Natural killer cell (primary cell): Measurements from ENCODE around the gene C1orf21. TPM values are rescaled to one million over a fixed set of nuclear protein-coding genes. Genes with fewer than 3 reads are reported as not detected.

ENCODE experiments used
- ATAC-seq, 3 donors: fragments of 150-1000 bp in 2 of 3; fragments of 200-7000 bp in 1 of 3; cut with Tn5 transposase; 1 replicate in 1 of 3; 2 replicates in 2 of 3; pipeline ENCODE4 v1.10.0; 2021; ENCODE audit warnings: mild to moderate bottlenecking in 2 of 3, moderate library complexity in 2 of 3
- DNase-seq, 2 donors: peaks; one replicate each; pipeline versions ENCODE4 v3.0.0 to v3.0.0-alpha.2; 2013 to 2021; ENCODE audit warnings: mixed read lengths in 1 of 2
- H3K27ac ChIP-seq: one replicate; pipeline ENCODE4 v1.5.1; 2013; ENCODE audit warnings: mild to moderate bottlenecking, low read length
- H3K27me3 ChIP-seq: one replicate; pipeline ENCODE4 v1.6.1; 2013; ENCODE audit warnings: low read length; ENCODE audit not compliant: control insufficient read depth, insufficient read depth
- H3K36me3 ChIP-seq: one replicate; pipeline ENCODE4 v1.6.1; 2013; ENCODE audit warnings: low read length; ENCODE audit not compliant: control insufficient read depth, insufficient read depth
- H3K4me1 ChIP-seq: one replicate; pipeline ENCODE4 v1.6.1; 2013; ENCODE audit warnings: low read length; ENCODE audit not compliant: control insufficient read depth, insufficient read depth
- H3K4me3 ChIP-seq: one replicate; pipeline ENCODE4 v1.5.1; 2013; ENCODE audit warnings: low read length
- H3K9me3 ChIP-seq: one replicate; pipeline ENCODE4 v1.6.1; 2013; ENCODE audit warnings: low read length; ENCODE audit not compliant: control insufficient read depth, insufficient read depth
- H3K27ac Mint-ChIP-seq, 2 donors: one replicate each; pipeline ENCODE4 v1.8.0; 2022; ENCODE audit warnings: mild to moderate bottlenecking in 2 of 2, mixed read lengths in 2 of 2, moderate library complexity in 1 of 2
- H3K27me3 Mint-ChIP-seq, 2 donors: one replicate each; pipeline ENCODE4 v1.8.0; 2022; ENCODE audit warnings: low read depth in 2 of 2, mixed read lengths in 2 of 2
- H3K36me3 Mint-ChIP-seq: one replicate; pipeline ENCODE4 v1.8.0; 2022; ENCODE audit warnings: mixed read lengths
- H3K4me1 Mint-ChIP-seq, 2 donors: one replicate each; pipeline ENCODE4 v1.8.0; 2022; ENCODE audit warnings: mixed read lengths in 2 of 2
- H3K4me3 Mint-ChIP-seq: one replicate; pipeline ENCODE4 v1.8.0; 2022; ENCODE audit warnings: mild to moderate bottlenecking, moderate library complexity, mixed read lengths
- H3K9me3 Mint-ChIP-seq, 2 donors: one replicate each; pipeline ENCODE4 v1.8.0; 2022; ENCODE audit warnings: mixed read lengths in 2 of 2
- CTCF ChIP-seq: fragments of 200-600 bp; IDR thresholded peaks from one replicate; pipeline ENCODE4 v1.8.0; 2022; ENCODE audit warnings: antibody characterized with exemption
- WGBS: methylation state at CpG from one replicate; pipeline ENCODE4 v1.1.7; 2013; ENCODE audit warnings: missing lambda C conversion rate; ENCODE audit not compliant: insufficient coverage; 5-methylcytosine and 5-hydroxymethylcytosine counted together
- intact Hi-C: fragments of 100-400 bp; cut with micrococcal nuclease; formaldehyde crosslinking; loops from one replicate; pipeline ENCODE4 v1.14.2; 2022
- total RNA-seq, 4 donors: library from RNA; stranded (reverse); fragments of 120-200 nt in 1 of 4; gene quantifications; one replicate each; pipeline versions ENCODE4 v1.2.3 to v1.2.4, GENCODE V29; 2013 to 2022

C1orf21 gene
- total RNA-seq, 3 donors from 2014 or later (not counting 1 experiment from before 2014, with no cell fraction given) = 84.3 to 111 (median 88.3) TPM

GRCh38 chr1:184423649-184424048 is 36.8 kb downstream of the C1orf21 start:
- no peak for TF ChIP-seq CTCF
- H3K4me3 Mint-ChIP-seq = no peak overlapping the region
- ATAC-seq = no peak
- H3K27me3 Mint-ChIP-seq = no peaks in the 10 kb centered on the region
- no peak for DNase-seq
- H3K27ac Mint-ChIP-seq = peak overlapping the region in 1 of 2 donors; percentile 49
- H3K4me1 ChIP-seq = peaks cover 8% of the 10 kb centered on the region
- no peaks in the 10 kb centered on the region for H3K27me3 ChIP-seq
- H3K4me1 Mint-ChIP-seq = peaks cover 86 to 94% of the 10 kb centered on the region in 2 donors
- intact Hi-C loops = no loop called here
- H3K9me3 Mint-ChIP-seq = no peaks in the 10 kb centered on the region
- no peaks in the 10 kb centered on the region for H3K36me3 ChIP-seq
- H3K4me3 ChIP-seq = no peak overlapping the region
- no peaks in the 10 kb centered on the region for H3K36me3 Mint-ChIP-seq
- no peaks in the 10 kb centered on the region for H3K9me3 ChIP-seq
- 87% methylated on average over 1 of the region's 2 CpGs for WGBS
- H3K27ac ChIP-seq = no peak overlapping the region

DNA sequence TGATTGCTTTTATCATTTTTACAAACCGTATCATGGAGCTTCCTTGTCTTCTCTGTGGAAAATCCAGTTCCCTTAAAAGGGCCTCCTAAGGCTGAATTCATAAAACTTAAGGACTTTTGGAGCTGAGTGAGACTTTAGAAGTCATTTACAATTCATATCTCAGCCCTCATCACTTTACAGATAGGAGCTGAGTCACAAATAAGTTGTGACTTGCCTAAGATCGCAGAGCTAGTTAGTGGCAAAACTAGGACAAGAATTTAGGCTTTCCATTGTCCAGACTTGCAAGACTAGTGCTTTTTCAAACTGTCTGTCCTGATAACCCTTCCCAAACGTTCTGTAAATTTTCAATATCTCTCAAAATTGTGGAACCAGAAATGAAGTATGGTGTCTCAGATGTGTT is 37.3 kb downstream of the C1orf21 start:
- Histone ChIP-seq H3K27ac (no peak overlapping the region), H3K9me3 (no peaks in the 10 kb centered on the region), H3K4me1 (peaks cover 8% of the 10 kb centered on the region), H3K4me3 (no peak overlapping the region), H3K36me3 (no peaks in the 10 kb centered on the region), H3K27me3 (no peaks in the 10 kb centered on the region)
- Mint-ChIP-seq H3K4me1 (peaks cover 86 to 94% of the 10 kb centered on the region in 2 donors), H3K9me3 (no peaks in the 10 kb centered on the region), H3K27me3 (no peaks in the 10 kb centered on the region), H3K36me3 (no peaks in the 10 kb centered on the region), H3K4me3 (no peak overlapping the region), H3K27ac (peak overlapping the region in 1 of 2 donors; percentile 39)
- WGBS = 94% methylated on average over 2 of the region's 3 CpGs
- intact Hi-C loops = no loop called here
- no peak for DNase-seq
- TF ChIP-seq CTCF = no peak
- no peak for ATAC-seq

DNA sequence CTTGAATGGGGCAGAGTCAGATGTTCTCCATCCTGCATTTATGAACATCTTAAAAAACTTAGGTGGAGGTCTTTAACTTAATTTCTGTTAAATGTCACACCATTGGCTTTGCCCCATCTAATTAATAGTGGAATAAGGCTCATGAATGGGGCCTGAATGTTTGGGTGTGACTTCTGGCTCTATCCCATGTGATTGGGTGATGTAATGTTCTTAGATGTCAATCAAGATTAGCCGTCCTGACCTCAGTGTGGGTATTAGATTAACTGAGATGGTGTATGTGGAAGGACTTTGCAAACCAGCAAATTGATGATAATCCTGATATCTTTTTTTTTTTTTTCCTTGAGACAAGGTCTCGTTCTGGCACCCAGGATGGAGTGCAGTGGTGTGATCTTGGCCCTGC is 38.1 kb downstream of the C1orf21 start:
- no peaks in the 10 kb centered on the region for H3K36me3 Mint-ChIP-seq
- DNase-seq (no peak), ATAC-seq (no peak)
- H3K27me3 Mint-ChIP-seq = no peaks in the 10 kb centered on the region
- no peak for TF ChIP-seq CTCF
- intact Hi-C loops = no loop called here
- Histone ChIP-seq H3K4me1 (peaks cover 5% of the 10 kb centered on the region), H3K9me3 (no peaks in the 10 kb centered on the region), H3K27me3 (no peaks in the 10 kb centered on the region), H3K36me3 (no peaks in the 10 kb centered on the region), H3K27ac (no peak overlapping the region), H3K4me3 (no peak overlapping the region)
- no peak overlapping the region for H3K27ac Mint-ChIP-seq
- no peaks in the 10 kb centered on the region for H3K9me3 Mint-ChIP-seq
- H3K4me3 Mint-ChIP-seq = no peak overlapping the region
- peaks cover 78 to 86% of the 10 kb centered on the region in 2 donors for H3K4me1 Mint-ChIP-seq
- WGBS = 70% methylated on average over 2 of the region's 2 CpGs
